ENCODE results near the gene UBE2Z.

DNA sequence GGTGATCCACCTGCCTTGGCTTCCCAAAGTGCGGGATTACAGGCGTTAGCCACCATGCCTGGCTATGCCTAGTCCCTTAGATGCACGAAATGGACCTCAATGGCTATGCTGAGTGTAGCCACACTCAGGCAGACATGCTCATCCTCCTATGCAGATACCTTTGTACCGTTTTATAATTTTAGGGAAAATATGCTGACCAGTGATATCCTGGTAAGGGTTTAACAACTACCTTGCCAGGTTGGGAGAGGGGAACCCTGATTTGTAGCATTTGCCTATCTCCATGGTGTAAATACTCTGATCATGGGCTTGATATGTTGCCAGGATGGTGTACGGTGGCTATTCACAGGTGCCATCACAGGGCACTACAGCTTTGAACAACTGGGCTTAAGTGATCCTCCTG, 43.4 kb downstream of the UBE2Z start:
- TF ChIP-seq, protein P1, sequence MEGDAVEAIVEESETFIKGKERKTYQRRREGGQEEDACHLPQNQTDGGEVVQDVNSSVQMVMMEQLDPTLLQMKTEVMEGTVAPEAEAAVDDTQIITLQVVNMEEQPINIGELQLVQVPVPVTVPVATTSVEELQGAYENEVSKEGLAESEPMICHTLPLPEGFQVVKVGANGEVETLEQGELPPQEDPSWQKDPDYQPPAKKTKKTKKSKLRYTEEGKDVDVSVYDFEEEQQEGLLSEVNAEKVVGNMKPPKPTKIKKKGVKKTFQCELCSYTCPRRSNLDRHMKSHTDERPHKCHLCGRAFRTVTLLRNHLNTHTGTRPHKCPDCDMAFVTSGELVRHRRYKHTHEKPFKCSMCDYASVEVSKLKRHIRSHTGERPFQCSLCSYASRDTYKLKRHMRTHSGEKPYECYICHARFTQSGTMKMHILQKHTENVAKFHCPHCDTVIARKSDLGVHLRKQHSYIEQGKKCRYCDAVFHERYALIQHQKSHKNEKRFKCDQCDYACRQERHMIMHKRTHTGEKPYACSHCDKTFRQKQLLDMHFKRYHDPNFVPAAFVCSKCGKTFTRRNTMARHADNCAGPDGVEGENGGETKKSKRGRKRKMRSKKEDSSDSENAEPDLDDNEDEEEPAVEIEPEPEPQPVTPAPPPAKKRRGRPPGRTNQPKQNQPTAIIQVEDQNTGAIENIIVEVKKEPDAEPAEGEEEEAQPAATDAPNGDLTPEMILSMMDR (IDR thresholded peaks at IDR 0.05): no peak
- no peak for TF ChIP-seq POLR2A (IDR thresholded peaks at IDR 0.05)

Measured in body of pancreas (tissue), 4 donors.